Measurements from ENCODE around the gene MPHOSPH6.
A peak's percentile ranks its signal among the peaks of the same experiment; 100 is the strongest.

MPHOSPH6 gene

DNA sequence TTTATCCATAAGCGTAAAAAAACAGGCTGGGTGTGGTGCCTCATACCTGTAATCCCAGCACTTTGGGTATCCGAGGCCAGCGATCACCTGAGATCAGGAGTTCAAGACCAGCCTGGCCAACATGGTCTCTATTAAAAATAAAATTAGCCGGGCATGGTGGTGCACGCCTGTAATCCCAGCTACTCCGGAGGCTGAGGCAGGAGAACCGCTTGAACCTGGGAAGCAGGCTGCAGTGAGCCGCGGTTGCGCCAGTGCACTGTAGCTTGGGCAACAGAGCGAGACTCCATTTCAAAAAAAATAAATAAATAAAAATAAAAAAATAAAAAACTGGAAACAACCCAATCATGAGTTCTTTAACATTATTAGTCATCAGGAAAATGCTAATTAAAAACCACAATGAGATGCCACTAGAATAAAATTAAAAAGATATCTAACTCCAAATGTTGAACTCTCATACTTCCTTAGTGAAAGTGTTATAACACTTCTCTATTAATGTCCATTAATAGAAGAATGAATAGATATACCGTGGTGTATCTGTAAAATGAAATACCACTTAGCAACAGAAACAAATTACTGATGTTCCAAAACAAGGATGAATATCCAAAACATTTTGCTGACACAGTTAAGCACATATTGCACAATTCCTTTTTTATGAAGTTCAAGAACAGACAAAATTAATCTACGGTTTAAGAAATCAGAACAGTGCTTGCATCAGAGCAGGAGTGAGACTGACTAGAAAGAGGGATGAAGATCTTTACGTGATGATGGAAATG, 13.1 kb downstream of the MPHOSPH6 start:
- TF ChIP-seq CTCF (IDR thresholded peaks at IDR 0.05; ENCODE audit: low read depth, low read length, missing control alignments): no peak
- no peak for DNase-seq (ENCODE audit: extremely low read depth, low read depth)
- H3K4me3 ChIP-seq (replicated peaks; ENCODE audit: low read depth, low read length): no peak overlapping the region

DNA sequence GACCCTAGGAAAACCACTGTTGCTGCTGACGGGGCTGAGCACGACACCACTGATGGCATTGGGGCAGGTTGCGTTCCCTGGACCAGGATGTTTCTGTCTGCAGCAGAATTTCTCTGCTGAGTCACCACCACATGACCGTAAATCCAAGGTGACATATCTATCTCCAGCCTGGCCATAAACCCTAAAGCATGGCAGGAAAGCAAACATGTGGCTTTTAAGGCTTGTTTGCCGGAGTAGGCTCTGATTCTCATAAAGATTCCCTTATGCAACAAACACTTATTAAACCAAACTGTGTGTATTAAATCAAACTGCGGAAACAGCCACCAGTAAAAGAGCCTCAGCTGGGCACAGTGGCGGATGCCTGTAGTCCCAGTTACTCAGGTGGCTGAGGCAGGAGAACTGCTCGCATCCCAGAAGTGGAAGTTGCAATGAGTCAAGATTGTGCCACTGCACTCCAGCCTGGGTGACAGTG, 17.3 kb downstream of the MPHOSPH6 start:
- DNase-seq (ENCODE audit: extremely low read depth, low read depth): peak; percentile 63
- no peak overlapping the region for H3K4me3 ChIP-seq (replicated peaks; ENCODE audit: low read depth, low read length)
- no peak for TF ChIP-seq CTCF (IDR thresholded peaks at IDR 0.05; ENCODE audit: low read depth, low read length, missing control alignments)

- TF ChIP-seq CTCF (IDR thresholded peaks at IDR 0.05; ENCODE audit: low read depth, low read length, missing control alignments): no peak
- no peak for DNase-seq (ENCODE audit: extremely low read depth, low read depth)
- no peak overlapping the region for H3K4me3 ChIP-seq (replicated peaks; ENCODE audit: low read depth, low read length)
These were observed 17.8 kb downstream of the MPHOSPH6 start for GRCh38 chr16:82152196-82152595.

DNA sequence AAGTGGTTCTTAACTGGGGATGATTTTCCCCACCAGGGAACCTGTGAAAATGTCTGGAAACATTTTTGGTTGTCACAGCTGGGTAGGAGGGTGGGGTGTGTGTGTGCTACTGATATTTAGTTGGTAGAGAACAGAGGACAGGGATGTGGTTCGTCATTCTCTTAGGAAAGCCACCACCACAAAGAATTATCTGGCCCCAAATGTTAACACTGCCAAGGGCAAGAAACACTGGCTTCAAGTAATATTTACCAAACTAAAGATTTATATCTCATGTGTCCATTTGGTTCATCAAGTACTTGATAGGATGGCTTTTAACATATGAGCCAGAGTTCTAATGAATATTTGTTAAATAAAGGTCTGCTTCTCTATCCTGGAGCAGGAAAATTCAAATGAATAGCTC, 19.5 kb downstream of the MPHOSPH6 start:
- no peak overlapping the region for H3K4me3 ChIP-seq (replicated peaks; ENCODE audit: low read depth, low read length)
- no peak for DNase-seq (ENCODE audit: extremely low read depth, low read depth)
- TF ChIP-seq CTCF (IDR thresholded peaks at IDR 0.05; ENCODE audit: low read depth, low read length, missing control alignments): no peak

GRCh38 chr16:82149536-82149935, 20.5 kb downstream of the MPHOSPH6 start:
- TF ChIP-seq CTCF (IDR thresholded peaks at IDR 0.05; ENCODE audit: low read depth, low read length, missing control alignments): no peak
- H3K4me3 ChIP-seq (replicated peaks; ENCODE audit: low read depth, low read length): no peak overlapping the region
- DNase-seq (ENCODE audit: extremely low read depth, low read depth): no peak

GRCh38 chr16:82147546-82147945, 22.5 kb downstream of the MPHOSPH6 start:
- TF ChIP-seq CTCF (IDR thresholded peaks at IDR 0.05; ENCODE audit: low read depth, low read length, missing control alignments): no peak
- H3K4me3 ChIP-seq (replicated peaks; ENCODE audit: low read depth, low read length): no peak overlapping the region
- DNase-seq (ENCODE audit: extremely low read depth, low read depth): no peak

Measured in HFF-Myc (cell line).